ENCODE results near the gene PDE1A. TPM values are rescaled to one million over a fixed set of nuclear protein-coding genes. Genes with fewer than 3 reads are reported as not detected.

The PDE1A gene
- polyA plus RNA-seq = 1 to 10 TPM in 1 of 3 donors, not detected in 2; 2.6 TPM

GRCh38 chr2:182426918-182427240 is at the start of gene PDE1A:
Gene PDE1A, minus strand, starts transcription at chr2:182427036.
- H3K4me3 Mint-ChIP-seq = no peak within 1 kb of the TSS
- H3K4me1 Mint-ChIP-seq = no peaks in the 10 kb centered on the region
- DNase-seq = no peak
- H3K27ac Mint-ChIP-seq = no peak within 1 kb of the TSS
- H3K9me3 Mint-ChIP-seq = peaks cover 0 to 9% (median 3%) of the 10 kb centered on the region in 6 donors
- no peaks in the 10 kb centered on the region for H3K36me3 Mint-ChIP-seq
- H3K27me3 Mint-ChIP-seq (ENCODE audit: low read depth in 3 of 3) = peaks cover 0 to under 1% (median 0%) of the 10 kb centered on the region in 3 donors

GRCh38 chr2:182473635-182474034 is 46.8 kb upstream of the PDE1A start:
- Mint-ChIP-seq H3K27ac (no peak overlapping the region), H3K36me3 (no peaks in the 10 kb centered on the region), H3K27me3 (ENCODE audit: low read depth in 3 of 3) (no peaks in the 10 kb centered on the region), H3K4me1 (no peaks in the 10 kb centered on the region), H3K9me3 (peaks cover 4 to 32% (median 12%) of the 10 kb centered on the region in 6 donors), H3K4me3 (no peak overlapping the region)
- DNase-seq = no peak

GRCh38 chr2:182463760-182464159 is 36.9 kb upstream of the PDE1A start:
- Mint-ChIP-seq H3K4me1 (no peaks in the 10 kb centered on the region), H3K36me3 (no peaks in the 10 kb centered on the region), H3K4me3 (no peak overlapping the region), H3K9me3 (peaks cover 0 to 9% (median 4%) of the 10 kb centered on the region in 6 donors), H3K27me3 (ENCODE audit: low read depth in 3 of 3) (peaks cover 0 to 3% (median 0%) of the 10 kb centered on the region in 3 donors), H3K27ac (no peak overlapping the region)
- no peak for DNase-seq

DNA sequence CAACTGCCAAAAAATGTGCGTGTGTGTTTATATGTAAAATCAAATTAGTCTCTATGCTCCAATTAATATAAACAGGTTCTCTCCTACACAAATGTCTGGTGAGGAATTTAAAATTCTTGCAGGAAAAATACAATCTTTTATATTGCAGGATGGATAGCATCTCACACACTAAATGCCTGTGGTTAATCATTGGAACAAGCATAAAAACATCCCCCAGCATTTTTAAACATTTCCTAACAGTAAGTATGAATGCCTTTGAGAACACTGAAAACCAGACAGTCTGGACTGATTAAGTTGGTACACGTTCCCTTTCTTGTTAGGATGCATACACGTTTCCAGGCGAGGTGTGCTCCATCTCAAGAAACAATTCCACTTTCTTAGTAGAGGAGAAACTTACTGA is 29.9 kb upstream of the PDE1A start:
- no peaks in the 10 kb centered on the region for H3K4me1 Mint-ChIP-seq
- H3K27ac Mint-ChIP-seq = no peak overlapping the region
- H3K36me3 Mint-ChIP-seq = no peaks in the 10 kb centered on the region
- no peak overlapping the region for H3K4me3 Mint-ChIP-seq
- peaks cover 0 to 9% (median 6%) of the 10 kb centered on the region in 6 donors for H3K9me3 Mint-ChIP-seq
- no peak for DNase-seq
- H3K27me3 Mint-ChIP-seq (ENCODE audit: low read depth in 3 of 3) = no peaks in the 10 kb centered on the region

DNA sequence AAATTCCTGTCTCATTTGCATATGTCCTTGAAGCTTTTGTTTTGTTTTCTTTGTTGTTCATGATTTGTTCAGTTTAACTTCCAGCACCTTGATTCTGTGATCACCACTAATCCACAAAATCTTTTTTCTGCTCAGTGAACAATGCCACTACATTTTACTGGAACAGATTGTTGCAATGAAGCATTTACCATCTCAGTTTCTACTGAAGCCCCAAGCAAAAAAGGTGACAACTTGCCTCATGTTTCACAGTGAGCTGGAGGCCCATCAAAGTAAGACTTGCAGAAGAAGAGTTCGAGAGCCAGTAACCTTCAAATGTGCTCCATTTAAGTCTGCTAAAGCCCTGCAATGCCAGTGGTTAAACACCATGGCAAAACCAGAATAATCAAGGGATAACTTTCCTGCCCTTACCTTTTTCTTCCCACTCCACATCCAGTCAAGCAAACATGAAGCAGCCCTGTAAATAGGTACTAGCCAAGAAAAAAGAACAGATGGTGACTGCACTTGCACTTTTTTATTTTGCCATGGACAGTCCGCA is 25.7 kb upstream of the PDE1A start:
- Mint-ChIP-seq H3K27ac (no peak overlapping the region), H3K9me3 (peaks cover 0 to 17% (median 8%) of the 10 kb centered on the region in 6 donors), H3K4me3 (no peak overlapping the region), H3K36me3 (no peaks in the 10 kb centered on the region), H3K27me3 (ENCODE audit: low read depth in 3 of 3) (no peaks in the 10 kb centered on the region), H3K4me1 (no peaks in the 10 kb centered on the region)
- no peak for DNase-seq

DNA sequence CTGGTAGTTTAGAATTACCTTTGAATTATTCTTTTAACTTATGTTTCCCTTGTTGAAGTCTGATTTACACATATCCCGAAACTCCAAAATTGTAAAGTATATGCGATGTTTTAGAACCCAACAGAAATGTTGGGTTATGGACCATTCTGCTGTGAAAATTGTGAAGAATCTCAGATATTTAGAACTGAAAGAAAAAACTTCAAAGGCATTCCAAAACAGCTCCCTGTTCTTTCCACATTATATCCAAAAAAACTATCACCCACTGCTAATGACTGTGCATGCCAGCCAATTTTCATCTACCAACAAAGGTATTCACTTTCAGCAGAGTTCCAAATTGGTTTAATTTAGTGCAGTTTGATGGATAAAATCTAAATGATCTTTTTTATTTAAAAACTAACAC is 21.5 kb upstream of the PDE1A start:
- no peak for DNase-seq
- Mint-ChIP-seq H3K9me3 (peaks cover 3 to 17% (median 10%) of the 10 kb centered on the region in 6 donors), H3K4me1 (no peaks in the 10 kb centered on the region), H3K27ac (no peak overlapping the region), H3K4me3 (no peak overlapping the region), H3K36me3 (no peaks in the 10 kb centered on the region), H3K27me3 (ENCODE audit: low read depth in 3 of 3) (peaks cover 0 to 2% (median 0%) of the 10 kb centered on the region in 3 donors)

- H3K4me3 Mint-ChIP-seq = no peak overlapping the region
These were observed 21.0 kb upstream of the PDE1A start for GRCh38 chr2:182447863-182448262.

GRCh38 chr2:182447163-182447562 is 20.3 kb upstream of the PDE1A start:
- Mint-ChIP-seq H3K4me1 (no peaks in the 10 kb centered on the region), H3K27me3 (ENCODE audit: low read depth in 3 of 3) (peaks cover 0 to 2% (median 0%) of the 10 kb centered on the region in 3 donors), H3K4me3 (no peak overlapping the region), H3K9me3 (peaks cover 3 to 13% (median 7%) of the 10 kb centered on the region in 6 donors), H3K27ac (no peak overlapping the region), H3K36me3 (no peaks in the 10 kb centered on the region)
- no peak for DNase-seq

More at GRCh38 chr2:182447863-182448262, 21.0 kb upstream of the PDE1A start:
- H3K27me3 Mint-ChIP-seq (ENCODE audit: low read depth in 3 of 3) = peaks cover 0 to 2% (median 0%) of the 10 kb centered on the region in 3 donors
- no peaks in the 10 kb centered on the region for H3K4me1 Mint-ChIP-seq
- no peak overlapping the region for H3K27ac Mint-ChIP-seq
- no peak for DNase-seq
- H3K36me3 Mint-ChIP-seq = no peaks in the 10 kb centered on the region
- peaks cover 3 to 17% (median 10%) of the 10 kb centered on the region in 6 donors for H3K9me3 Mint-ChIP-seq

DNA sequence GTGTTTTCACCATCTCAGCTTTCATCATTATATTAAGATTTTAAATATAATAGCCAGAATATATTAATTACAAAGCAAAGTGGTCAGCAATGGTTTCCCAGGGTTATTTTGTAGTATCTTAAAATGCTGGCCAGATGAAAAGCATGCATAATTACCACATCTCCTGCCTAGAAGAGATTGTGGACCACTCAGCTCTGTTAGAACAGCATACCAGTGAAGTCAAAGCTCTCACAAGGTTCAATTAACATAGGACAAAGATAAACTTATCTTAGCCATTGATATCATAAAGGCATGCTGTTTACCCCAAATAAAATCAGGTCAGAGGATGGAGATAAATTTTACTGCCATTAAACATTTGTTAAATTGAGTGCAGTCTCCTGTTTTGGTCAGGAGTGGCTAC is 19.3 kb upstream of the PDE1A start:
- no peaks in the 10 kb centered on the region for H3K36me3 Mint-ChIP-seq

GRCh38 chr2:182445391-182445965 is 18.6 kb upstream of the PDE1A start:
- H3K27ac Mint-ChIP-seq = no peak overlapping the region
- H3K4me3 Mint-ChIP-seq = no peak overlapping the region
- DNase-seq = no peak
- peaks cover 0 to 12% (median 5%) of the 10 kb centered on the region in 6 donors for H3K9me3 Mint-ChIP-seq
- peaks cover 0 to 2% (median 0%) of the 10 kb centered on the region in 3 donors for H3K27me3 Mint-ChIP-seq (ENCODE audit: low read depth in 3 of 3)
- H3K4me1 Mint-ChIP-seq = no peaks in the 10 kb centered on the region
- H3K36me3 Mint-ChIP-seq = no peaks in the 10 kb centered on the region

More for the DNA sequence above, 19.3 kb upstream of the PDE1A start:
- Mint-ChIP-seq H3K27me3 (ENCODE audit: low read depth in 3 of 3) (peaks cover 0 to 2% (median 0%) of the 10 kb centered on the region in 3 donors), H3K27ac (no peak overlapping the region), H3K9me3 (peaks cover 0 to 12% (median 6%) of the 10 kb centered on the region in 6 donors), H3K4me1 (no peaks in the 10 kb centered on the region), H3K4me3 (no peak overlapping the region)
- no peak for DNase-seq

DNA sequence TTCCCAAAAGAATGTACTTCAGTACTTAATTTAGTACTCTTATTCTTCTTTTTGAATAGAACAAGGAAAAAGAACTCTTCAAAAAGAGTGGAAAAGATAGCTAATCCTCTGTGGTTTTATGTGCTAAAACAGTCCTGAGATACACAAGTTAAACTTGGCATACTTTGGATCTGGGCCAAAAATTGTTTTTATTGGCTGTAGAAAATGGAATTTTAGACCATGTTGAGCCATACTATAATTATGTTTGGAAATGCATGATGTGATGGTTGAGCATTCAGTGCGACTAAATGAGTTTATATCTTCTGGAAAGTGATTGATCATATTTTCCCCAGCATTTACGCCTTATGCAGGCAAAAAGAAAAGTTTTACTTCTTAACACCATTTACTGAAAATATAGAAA is 18.0 kb upstream of the PDE1A start:
- H3K27ac Mint-ChIP-seq = no peak overlapping the region
- H3K4me1 Mint-ChIP-seq = no peaks in the 10 kb centered on the region
- H3K36me3 Mint-ChIP-seq = no peaks in the 10 kb centered on the region
- H3K4me3 Mint-ChIP-seq = no peak overlapping the region
- peaks cover 0 to 12% (median 5%) of the 10 kb centered on the region in 6 donors for H3K9me3 Mint-ChIP-seq
- no peak for DNase-seq
- peaks cover 0 to 2% (median 0%) of the 10 kb centered on the region in 3 donors for H3K27me3 Mint-ChIP-seq (ENCODE audit: low read depth in 3 of 3)

- peaks cover 0 to 10% (median 5%) of the 10 kb centered on the region in 6 donors for H3K9me3 Mint-ChIP-seq
- no peak for DNase-seq
- peaks cover 0 to 3% (median 0%) of the 10 kb centered on the region in 3 donors for H3K27me3 Mint-ChIP-seq (ENCODE audit: low read depth in 3 of 3)
- no peaks in the 10 kb centered on the region for H3K4me1 Mint-ChIP-seq
- H3K4me3 Mint-ChIP-seq = no peak overlapping the region
- H3K36me3 Mint-ChIP-seq = no peaks in the 10 kb centered on the region
- H3K27ac Mint-ChIP-seq = no peak overlapping the region
These were observed 17.3 kb upstream of the PDE1A start for GRCh38 chr2:182444170-182444569.

- H3K4me1 Mint-ChIP-seq = no peaks in the 10 kb centered on the region
- H3K27me3 Mint-ChIP-seq (ENCODE audit: low read depth in 3 of 3) = peaks cover 0 to 8% (median 0%) of the 10 kb centered on the region in 3 donors
- no peaks in the 10 kb centered on the region for H3K36me3 Mint-ChIP-seq
- DNase-seq = no peak
- H3K27ac Mint-ChIP-seq = no peak overlapping the region
- peaks cover 0 to 24% (median 7%) of the 10 kb centered on the region in 6 donors for H3K9me3 Mint-ChIP-seq
- H3K4me3 Mint-ChIP-seq = no peak overlapping the region
These were observed 9.4 kb upstream of the PDE1A start for GRCh38 chr2:182436252-182436651.

- Mint-ChIP-seq H3K4me3 (no peak overlapping the region), H3K4me1 (no peaks in the 10 kb centered on the region), H3K27me3 (ENCODE audit: low read depth in 3 of 3) (peaks cover 0 to 8% (median 0%) of the 10 kb centered on the region in 3 donors), H3K27ac (no peak overlapping the region), H3K9me3 (peaks cover 0 to 27% (median 7%) of the 10 kb centered on the region in 6 donors), H3K36me3 (no peaks in the 10 kb centered on the region)
- DNase-seq = no peak
These were observed 8.9 kb upstream of the PDE1A start for GRCh38 chr2:182435754-182436153.

DNA sequence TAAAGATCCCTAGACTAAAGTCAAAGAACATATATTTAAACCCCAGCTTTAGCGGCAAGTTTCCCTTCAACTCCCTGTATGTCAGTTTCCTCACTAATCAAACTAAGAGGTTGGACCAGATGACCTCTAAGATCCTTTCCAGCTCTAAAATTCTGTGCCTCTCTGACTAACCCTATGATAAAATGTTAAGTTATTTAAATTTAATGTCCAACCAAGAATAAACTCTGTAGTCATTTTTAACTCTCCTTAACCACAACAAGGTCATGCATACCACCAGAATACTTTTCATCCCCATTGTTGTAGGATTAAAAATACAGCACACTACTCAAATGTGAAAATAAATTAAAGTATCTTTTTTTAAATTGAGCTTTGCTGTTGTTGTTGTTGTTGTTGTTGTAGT is 5.2 kb upstream of the PDE1A start:
- Mint-ChIP-seq H3K27ac (no peak overlapping the region), H3K36me3 (no peaks in the 10 kb centered on the region), H3K4me1 (no peaks in the 10 kb centered on the region), H3K9me3 (peaks cover 0 to 27% (median 7%) of the 10 kb centered on the region in 6 donors), H3K4me3 (no peak overlapping the region), H3K27me3 (ENCODE audit: low read depth in 3 of 3) (peaks cover 0 to 7% (median 0%) of the 10 kb centered on the region in 3 donors)
- no peak for DNase-seq
